GM19023 (cell line): ENCODE data around the gene TEX38.
"Not testable (repeated sequence)": the region's sequence is repeated elsewhere in the genome, so short reads cannot be mapped to it uniquely, and the experiment has no call there.

Experiments used
- ATAC-seq: cut with Tn5 transposase; IDR thresholded peaks from one replicate; pipeline ENCODE4 v1.9.1; 2021; ENCODE audit warnings: mild to moderate bottlenecking, moderate library complexity; ENCODE audit not compliant: unreplicated experiment

TEX38 gene

GRCh38 chr1:46687093-46687659 is 15.5 kb downstream of the TEX38 start:
- no peak for ATAC-seq

GRCh38 chr1:46687921-46688509 is 16.4 kb downstream of the TEX38 start:
- no peak for ATAC-seq

GRCh38 chr1:46689356-46689755 is 17.7 kb downstream of the TEX38 start:
- ATAC-seq = no peak

- no peak for ATAC-seq
These were observed 18.2 kb downstream of the TEX38 start for GRCh38 chr1:46689897-46690296.

- no peak for ATAC-seq
These were observed 19.3 kb downstream of the TEX38 start for GRCh38 chr1:46690931-46691421.

GRCh38 chr1:46691997-46692790 is 20.5 kb downstream of the TEX38 start:
- ATAC-seq = no peak

GRCh38 chr1:46692811-46693770 is 21.4 kb downstream of the TEX38 start:
- no peak for ATAC-seq

- ATAC-seq = not testable (repeated sequence)
These were observed 23.0 kb downstream of the TEX38 start for GRCh38 chr1:46694676-46695075.

GRCh38 chr1:46697053-46697452 is 25.4 kb downstream of the TEX38 start:
- ATAC-seq = no peak

- ATAC-seq = no peak
These were observed 28.0 kb downstream of the TEX38 start for GRCh38 chr1:46699666-46700065.

- no peak for ATAC-seq
These were observed 32.4 kb downstream of the TEX38 start for GRCh38 chr1:46703927-46704641.

GRCh38 chr1:46705408-46705807 is 33.8 kb downstream of the TEX38 start:
- ATAC-seq = no peak

GRCh38 chr1:46708121-46708520 is 36.5 kb downstream of the TEX38 start:
- ATAC-seq = no peak

GRCh38 chr1:46714976-46715375 is 43.3 kb downstream of the TEX38 start:
- ATAC-seq = no peak

GRCh38 chr1:46717654-46718053 is 46.0 kb downstream of the TEX38 start:
- no peak for ATAC-seq

- ATAC-seq = peak; percentile 17
These were observed 46.7 kb downstream of the TEX38 start for GRCh38 chr1:46718340-46718726.

GRCh38 chr1:46718727-46719622 is 47.3 kb downstream of the TEX38 start, which contains the start of gene EFCAB14:
EFCAB14 (minus strand) TSS chr1:46719114; CDS start chr1:46718087, 1,027 bp downstream.
- ATAC-seq = peak; percentile 98

GRCh38 chr1:46719689-46720088 is 48.0 kb downstream of the TEX38 start:
- no peak for ATAC-seq

GRCh38 chr1:46720319-46720718 is 48.7 kb downstream of the TEX38 start:
- not testable (repeated sequence) for ATAC-seq
